Stomach (tissue), 9 donors: ENCODE results near the gene DOCK8. TPM values are rescaled to one million over a fixed set of nuclear protein-coding genes. Genes with fewer than 3 reads are reported as not detected.

Experiments
- DNase-seq, 2 donors: peaks; one replicate each; pipeline versions ENCODE4 v3.0.0 to v3.0.0-alpha.2; 2013 to 2019
- H3K27ac ChIP-seq, 5 donors: fragments of 200-600 bp in 4 of 5; sonication (generic) in 4 of 5; one replicate each; pipeline ENCODE4 v1.5.1; 2013 to 2019; ENCODE audit warnings: mild to moderate bottlenecking in 1 of 5, moderate library complexity in 1 of 5
- H3K27me3 ChIP-seq, 3 donors: fragments of 200-600 bp; sonication (generic); one replicate each; pipeline ENCODE4 v1.5.1; 2017 to 2019; ENCODE audit warnings: mixed run types in 1 of 3
- H3K36me3 ChIP-seq, 4 donors: fragments of 200-600 bp; sonication (generic); 1 replicate in 3 of 4; 2 replicates in 1 of 4; pipeline ENCODE4 v1.5.1; 2016 to 2019
- H3K4me1 ChIP-seq, 4 donors: fragments of 200-600 bp; sonication (generic); one replicate each; pipeline ENCODE4 v1.5.1; 2016 to 2019
- H3K4me3 ChIP-seq, 4 donors: fragments of 200-600 bp; sonication (generic) in 3 of 4; one replicate each; pipeline ENCODE4 v1.5.1; 2016 to 2019; ENCODE audit warnings: mild to moderate bottlenecking in 1 of 4
- H3K9me3 ChIP-seq, 4 donors: fragments of 200-600 bp; sonication (generic); one replicate each; pipeline ENCODE4 v1.5.1; 2016 to 2019
- EP300 ChIP-seq: sonication (generic); formaldehyde crosslinking; IDR thresholded peaks from one replicate; pipeline ENCODE4 v1.6.1; 2017; ENCODE audit warnings: antibody characterized with exemption
- POLR2A ChIP-seq, 4 donors: fragments of 450-650 bp; IDR thresholded peaks; one replicate each; pipeline ENCODE4 v1.6.1; 2016; ENCODE audit warnings: antibody characterized with exemption in 4 of 4, control low read depth in 2 of 4, mild to moderate bottlenecking in 1 of 4, moderate library complexity in 1 of 4
- POLR2AphosphoS5 ChIP-seq, 3 donors: sonication (generic); formaldehyde crosslinking; IDR thresholded peaks; one replicate each; pipeline ENCODE4 v1.6.1; 2016; ENCODE audit warnings: antibody characterized with exemption in 3 of 3
- WGBS, 5 donors: extraction: QIAGEN DNeasy Blood & Tissue Kit in 3 of 5; methylation state at CpG; one replicate each; pipeline versions ENCODE4 v1.1.5 to v1.1.7; 2013 to 2018; 5-methylcytosine and 5-hydroxymethylcytosine counted together
- intact Hi-C: fragments of 100-400 bp; cut with DNase I; formaldehyde crosslinking; loops from one replicate; pipeline ENCODE4 v1.15.1; 2023; ENCODE audit warnings: low total_unique reads
- polyA plus RNA-seq, 3 donors: library from polyadenylated mRNA; stranded (reverse); fragments of 200-250 nt; gene quantifications; one replicate each; pipeline ENCODE4 v1.2.3, GENCODE V29; 2013
- total RNA-seq, 5 donors: library from RNA; depleted of rRNA; stranded (reverse); fragments of >200 nt; gene quantifications; one replicate each; pipeline versions ENCODE4 v1.1.0 to v1.2.3, GENCODE V29; 2014 to 2016
- TF ChIP-seq, protein P1 (sequence below), 7 experiments: fragments of 450-650 bp in 4 of 7; fragments of 200-600 bp in 3 of 7; sonication (generic) in 3 of 7; IDR thresholded peaks; one replicate each; pipeline ENCODE4 v1.5.1; 2016 to 2019; ENCODE audit warnings: antibody characterized with exemption in 7 of 7, control low read depth in 2 of 7, mild to moderate bottlenecking in 1 of 7
- donor health status: healthy with polysubstance abuse.
- donor health status: Bipolar disorder and iron deficiency.
- donor health status: healthy.

The DOCK8 gene
- total and polyA plus RNA-seq, 8 donors: 2.8 to 191 (median 10.2) TPM

DNA sequence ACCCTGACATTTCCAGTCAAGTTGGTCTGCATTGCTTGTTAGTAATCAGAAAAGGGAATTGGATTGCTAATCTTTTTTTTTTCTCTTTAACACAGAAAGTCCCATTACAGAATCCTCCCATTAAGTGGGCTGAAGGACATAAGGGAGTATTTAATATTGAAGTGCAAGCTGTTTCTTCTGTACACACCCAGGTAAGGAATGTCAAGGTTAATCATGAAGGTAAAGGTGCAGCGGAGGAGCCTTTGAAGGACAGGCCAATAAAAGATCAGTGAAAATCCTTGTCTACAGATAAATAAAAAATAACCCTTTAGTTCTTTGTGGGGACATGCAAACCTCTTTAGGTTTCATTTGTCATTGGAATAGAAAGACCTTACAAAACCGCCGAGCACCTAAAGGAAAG lies 161.4 kb downstream of the DOCK8 start:
- WGBS, 5 donors: 51 to 86% (median 55%) methylated on average over 3 of the region's 3 CpGs
- Histone ChIP-seq H3K4me3 (no peak overlapping the region), H3K4me1 (peaks cover 0 to 5% (median 0%) of the 10 kb centered on the region in 4 donors), H3K9me3 (no peaks in the 10 kb centered on the region), H3K27ac (no peak overlapping the region), H3K27me3 (no peaks in the 10 kb centered on the region), H3K36me3 (peaks cover 0 to 67% (median 33%) of the 10 kb centered on the region in 4 donors)
- peak in 1 of 2 donors; percentile 22 for DNase-seq
- TF ChIP-seq EP300 (no peak), POLR2A (IDR thresholded peaks at IDR 0.05) (no peak), POLR2AphosphoS5 (IDR thresholded peaks at IDR 0.05) (no peak)
- TF ChIP-seq, protein P1, sequence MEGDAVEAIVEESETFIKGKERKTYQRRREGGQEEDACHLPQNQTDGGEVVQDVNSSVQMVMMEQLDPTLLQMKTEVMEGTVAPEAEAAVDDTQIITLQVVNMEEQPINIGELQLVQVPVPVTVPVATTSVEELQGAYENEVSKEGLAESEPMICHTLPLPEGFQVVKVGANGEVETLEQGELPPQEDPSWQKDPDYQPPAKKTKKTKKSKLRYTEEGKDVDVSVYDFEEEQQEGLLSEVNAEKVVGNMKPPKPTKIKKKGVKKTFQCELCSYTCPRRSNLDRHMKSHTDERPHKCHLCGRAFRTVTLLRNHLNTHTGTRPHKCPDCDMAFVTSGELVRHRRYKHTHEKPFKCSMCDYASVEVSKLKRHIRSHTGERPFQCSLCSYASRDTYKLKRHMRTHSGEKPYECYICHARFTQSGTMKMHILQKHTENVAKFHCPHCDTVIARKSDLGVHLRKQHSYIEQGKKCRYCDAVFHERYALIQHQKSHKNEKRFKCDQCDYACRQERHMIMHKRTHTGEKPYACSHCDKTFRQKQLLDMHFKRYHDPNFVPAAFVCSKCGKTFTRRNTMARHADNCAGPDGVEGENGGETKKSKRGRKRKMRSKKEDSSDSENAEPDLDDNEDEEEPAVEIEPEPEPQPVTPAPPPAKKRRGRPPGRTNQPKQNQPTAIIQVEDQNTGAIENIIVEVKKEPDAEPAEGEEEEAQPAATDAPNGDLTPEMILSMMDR (IDR thresholded peaks at IDR 0.05): no peak
- intact Hi-C loops: no loop called here

DNA sequence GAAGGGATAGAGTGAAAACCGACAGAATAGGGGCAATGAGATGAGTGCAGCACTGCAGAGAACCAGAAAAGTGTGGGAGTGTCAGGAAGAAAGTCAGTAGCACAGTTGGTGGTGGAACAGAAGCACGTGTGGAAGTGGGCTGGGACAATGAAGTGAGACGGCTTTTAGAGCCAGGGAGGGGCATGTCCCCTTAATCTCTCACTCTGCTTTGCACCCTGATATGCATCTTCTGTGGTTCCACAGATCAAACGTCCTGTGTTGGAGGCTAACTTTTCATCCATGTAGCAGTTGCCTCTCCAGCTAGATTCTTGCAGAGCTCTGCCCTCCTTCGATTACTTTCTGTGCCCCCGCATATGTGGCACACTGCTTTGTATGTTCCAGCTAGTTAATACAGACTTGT lies 163.6 kb downstream of the DOCK8 start:
- DNase-seq: no peak
- peaks cover 0 to 64% (median 34%) of the 10 kb centered on the region in 4 donors for H3K36me3 ChIP-seq
- TF ChIP-seq POLR2A (IDR thresholded peaks at IDR 0.05): no peak
- TF ChIP-seq EP300: no peak
- TF ChIP-seq POLR2AphosphoS5 (IDR thresholded peaks at IDR 0.05): no peak
- TF ChIP-seq, protein P1 (IDR thresholded peaks at IDR 0.05): no peak
- 60 to 64% (median 63%) methylated on average over 6 of the region's 6 CpGs for WGBS, 5 donors
- intact Hi-C loops: no loop called here
- H3K4me3 ChIP-seq: no peak overlapping the region
- no peak overlapping the region for H3K27ac ChIP-seq
- no peaks in the 10 kb centered on the region for H3K27me3 ChIP-seq
- H3K9me3 ChIP-seq: no peaks in the 10 kb centered on the region
- no peaks in the 10 kb centered on the region for H3K4me1 ChIP-seq

DNA sequence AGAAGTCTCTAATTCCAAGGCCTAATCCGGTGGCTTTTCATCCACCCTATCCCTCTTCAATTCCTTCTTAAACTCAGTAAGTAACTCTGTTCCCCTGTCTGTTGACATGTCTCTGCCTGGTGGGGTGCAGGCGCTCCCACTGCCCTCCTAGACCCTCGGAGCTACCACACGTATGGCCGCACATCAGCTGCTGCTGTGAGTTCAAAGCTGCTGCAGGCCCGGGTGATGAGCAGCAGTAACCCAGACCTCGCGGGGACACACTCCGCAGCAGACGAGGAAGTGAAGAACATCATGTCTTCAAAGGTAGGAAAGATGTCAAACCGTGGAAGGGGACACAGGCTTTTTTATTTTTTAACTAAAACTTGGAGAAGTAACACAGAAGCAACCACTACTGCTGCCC lies 167.7 kb downstream of the DOCK8 start:
- Histone ChIP-seq H3K9me3 (no peaks in the 10 kb centered on the region), H3K4me1 (no peaks in the 10 kb centered on the region), H3K27me3 (no peaks in the 10 kb centered on the region), H3K27ac (no peak overlapping the region), H3K4me3 (no peak overlapping the region), H3K36me3 (peaks cover 4 to 59% (median 27%) of the 10 kb centered on the region in 4 donors)
- no peak for DNase-seq
- intact Hi-C loops: loop anchor here (5.0 to 10.0 kb wide), 2 partner anchors 380 to 422 kb away; no protein-coding TSS in a partner anchor
- WGBS, 5 donors: 89 to 94% (median 91%) methylated on average over 11 of the region's 11 CpGs
- no peak for TF ChIP-seq EP300
- no peak for TF ChIP-seq POLR2A (IDR thresholded peaks at IDR 0.05)
- TF ChIP-seq, protein P1 (IDR thresholded peaks at IDR 0.05): no peak
- no peak for TF ChIP-seq POLR2AphosphoS5 (IDR thresholded peaks at IDR 0.05)

DNA sequence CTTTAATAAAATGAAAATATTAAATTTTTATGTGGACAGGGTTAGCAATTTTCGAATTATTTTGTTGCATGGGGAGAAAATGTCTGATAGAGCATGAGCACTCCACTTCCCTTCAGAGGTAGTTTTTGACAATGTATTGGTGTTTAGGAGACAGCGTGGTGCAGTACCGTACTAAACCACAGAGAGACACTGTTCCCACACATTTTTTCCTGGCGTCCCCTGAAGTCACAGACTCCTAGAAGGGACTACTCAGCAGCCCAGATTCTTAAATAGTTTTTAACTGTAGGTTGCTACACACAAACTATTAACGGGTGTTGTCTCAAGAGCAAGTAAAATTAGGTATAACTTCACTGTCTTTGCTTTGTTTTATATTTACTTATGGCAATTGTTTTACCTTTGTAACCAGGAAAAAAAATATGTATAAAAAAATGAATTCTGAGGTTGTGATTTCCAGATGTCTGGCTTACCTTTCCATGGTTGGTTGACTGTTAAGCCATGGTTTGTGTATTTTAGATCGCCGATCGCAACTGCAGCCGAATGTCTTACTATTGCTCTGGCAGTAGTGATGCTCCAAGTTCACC lies 171.2 kb downstream of the DOCK8 start:
- WGBS, 5 donors: 26 to 44% (median 35%) methylated on average over 9 of the region's 9 CpGs
- H3K9me3 ChIP-seq: no peaks in the 10 kb centered on the region
- H3K36me3 ChIP-seq: peaks cover 4 to 52% (median 18%) of the 10 kb centered on the region in 4 donors
- peak; percentile 57 to 88 for DNase-seq
- TF ChIP-seq POLR2A (IDR thresholded peaks at IDR 0.05) (no peak), EP300 (no peak), POLR2AphosphoS5 (IDR thresholded peaks at IDR 0.05) (peak in 1 of 3 donors; percentile 25)
- TF ChIP-seq, protein P1 (IDR thresholded peaks at IDR 0.05): peak in 5 of 7 experiments; percentile 83 to 92 (median 90)
- H3K27ac ChIP-seq: no peak overlapping the region
- no peaks in the 10 kb centered on the region for H3K27me3 ChIP-seq
- H3K4me3 ChIP-seq: no peak overlapping the region
- intact Hi-C loops: loop anchor here (10.0 kb wide), 1 partner anchor 419 kb away; no protein-coding TSS in a partner anchor
- H3K4me1 ChIP-seq: no peaks in the 10 kb centered on the region
